ENCODE results near the gene DHX15.

GRCh38 chr4:24574236-24574635 is 10.1 kb downstream of the DHX15 start:
- TF ChIP-seq CTCF (IDR thresholded peaks at IDR 0.05): no peak
- TF ChIP-seq POLR2A (IDR thresholded peaks at IDR 0.05): no peak

Measured in right lobe of liver (tissue), 4 donors.